Stimulated activated CD8-positive, alpha-beta memory T cell treated with anti-CD3 and anti-CD28 coated beads, Interleukin-12 subunit alpha, Interleukin-12 subunit beta, amount 100 ng/mL, for 24 hours (primary cell): ENCODE results near the gene ARHGEF4.
"Not testable (repeated sequence)": the region's sequence is repeated elsewhere in the genome, so short reads cannot be mapped to it uniquely, and the experiment has no call there.

Source experiments
- DNase-seq: peaks from one replicate; pipeline ENCODE4 v3.0.0-alpha.2; 2020; ENCODE audit errors: extremely low read depth

ARHGEF4 gene

GRCh38 chr2:130883496-130883895, 46.8 kb downstream of the ARHGEF4 start:
- no peak for DNase-seq

GRCh38 chr2:130884013-130884412, 47.3 kb downstream of the ARHGEF4 start:
- DNase-seq = no peak

- DNase-seq = no peak
These were observed 47.8 kb downstream of the ARHGEF4 start for GRCh38 chr2:130884503-130884902.

DNA sequence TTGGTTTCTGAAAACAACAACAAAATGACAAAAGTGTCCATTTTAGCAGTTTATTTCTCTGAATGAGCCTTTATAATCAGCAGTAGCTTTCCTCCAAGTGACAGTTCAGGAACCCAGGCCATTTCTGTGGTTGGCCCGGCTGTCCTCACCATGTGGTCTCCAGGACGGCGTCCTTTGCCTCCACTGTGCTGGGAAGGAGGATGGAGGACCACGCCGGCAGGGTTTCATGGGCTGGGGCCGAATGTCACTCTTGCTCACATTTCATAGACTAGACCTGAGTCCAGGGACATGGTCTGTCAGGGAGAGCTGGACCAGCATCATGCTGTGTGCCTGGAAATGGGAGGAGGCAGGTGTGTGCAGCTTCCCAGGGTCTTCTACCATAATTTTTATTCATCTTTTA, 50.9 kb downstream of the ARHGEF4 start:
- no peak for DNase-seq

GRCh38 chr2:130890941-130891669, 54.4 kb downstream of the ARHGEF4 start:
- DNase-seq = no peak

- no peak for DNase-seq
These were observed 55.3 kb downstream of the ARHGEF4 start for GRCh38 chr2:130891966-130892365.

GRCh38 chr2:130892793-130893785, 56.4 kb downstream of the ARHGEF4 start:
- no peak for DNase-seq

DNA sequence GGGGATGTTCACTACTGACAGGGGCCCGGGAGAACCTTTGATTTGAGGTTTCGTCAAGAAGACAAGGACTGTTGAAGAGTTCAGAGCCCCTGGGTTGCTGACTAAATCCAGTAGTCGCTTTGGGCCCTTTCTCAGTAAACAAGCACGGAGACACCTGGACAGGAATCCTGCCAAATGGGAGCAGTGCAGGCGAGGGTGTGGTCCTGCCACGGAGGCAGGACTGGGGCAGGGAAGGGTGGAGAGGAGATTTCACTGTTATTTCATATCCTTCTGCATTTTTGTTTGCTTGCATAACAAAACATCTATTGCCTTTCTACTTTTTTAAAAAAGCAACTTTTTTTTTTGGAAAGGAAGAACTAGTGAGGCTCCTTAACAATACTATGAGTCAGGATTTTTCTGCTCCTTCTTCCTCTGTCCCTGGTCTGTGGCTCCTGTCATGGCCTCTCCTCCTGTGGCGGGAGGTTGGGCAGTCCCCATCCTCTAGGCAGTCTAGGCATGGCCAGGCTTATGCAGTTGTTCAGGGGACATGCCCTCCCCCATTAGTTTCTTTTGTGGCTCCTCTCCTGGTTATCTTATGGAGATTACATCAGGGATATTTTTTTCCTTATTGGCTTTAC, 57.7 kb downstream of the ARHGEF4 start:
- DNase-seq = no peak

DNA sequence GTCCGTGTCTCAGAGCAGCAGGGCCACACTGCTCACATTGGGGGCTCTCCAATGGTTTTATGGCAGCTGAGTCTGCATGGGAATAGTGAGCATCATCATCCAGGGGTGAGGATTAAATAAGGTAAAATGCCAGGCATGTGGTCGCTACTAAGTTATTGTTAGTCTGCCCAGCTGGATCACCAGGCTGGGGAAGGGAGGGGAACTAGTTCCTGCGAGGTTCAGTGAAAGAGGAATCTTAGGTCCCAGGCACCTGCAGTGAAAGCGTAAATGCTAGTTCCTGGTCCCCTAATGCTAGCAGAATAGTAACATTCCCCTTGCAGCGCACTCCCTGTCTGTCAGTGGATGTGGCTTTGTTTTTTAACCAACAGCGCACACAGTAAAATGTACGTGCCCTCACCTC, 60.1 kb downstream of the ARHGEF4 start:
- no peak for DNase-seq

- no peak for DNase-seq
These were observed 61.8 kb downstream of the ARHGEF4 start for GRCh38 chr2:130898553-130898952.

DNA sequence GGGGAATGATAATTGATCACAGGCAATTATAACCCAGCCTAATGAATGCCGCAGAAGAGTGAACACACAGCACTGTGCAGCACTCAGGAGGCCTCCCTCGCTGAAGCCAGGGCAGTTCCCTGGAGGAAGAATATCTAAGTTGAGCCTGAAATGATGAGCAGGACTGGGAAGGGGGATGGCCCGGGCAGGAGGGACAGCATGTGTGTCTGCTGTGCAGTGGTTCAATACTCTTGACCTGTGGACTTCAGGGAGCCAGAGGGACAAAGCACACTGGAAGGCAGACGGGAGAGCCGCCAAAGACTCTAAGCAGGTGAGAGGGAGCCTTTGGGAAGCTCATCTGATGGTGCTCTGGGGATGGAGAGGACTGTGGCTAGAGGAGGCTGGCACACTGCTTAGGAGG, 62.6 kb downstream of the ARHGEF4 start:
- DNase-seq = no peak

DNA sequence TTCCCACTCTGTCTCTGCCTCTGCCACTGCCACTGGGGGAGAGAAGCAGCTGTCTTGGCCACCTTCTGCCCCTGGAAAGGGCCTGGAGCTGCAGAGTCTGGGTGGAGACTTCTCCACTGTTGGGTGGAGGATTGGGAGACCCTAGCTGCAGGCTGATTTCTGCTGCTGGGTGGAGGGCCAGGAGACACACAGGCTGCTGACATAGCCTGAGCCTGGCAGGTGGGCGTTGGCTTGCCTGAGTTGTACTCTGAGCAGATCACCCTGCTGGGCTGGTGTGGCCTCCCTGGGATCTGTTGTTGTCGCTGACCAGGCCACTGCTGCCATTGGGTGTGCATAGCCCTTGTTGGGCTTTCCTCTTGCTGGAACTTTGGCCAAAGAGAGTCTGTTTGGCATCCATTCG, 64.3 kb downstream of the ARHGEF4 start:
- no peak for DNase-seq

DNA sequence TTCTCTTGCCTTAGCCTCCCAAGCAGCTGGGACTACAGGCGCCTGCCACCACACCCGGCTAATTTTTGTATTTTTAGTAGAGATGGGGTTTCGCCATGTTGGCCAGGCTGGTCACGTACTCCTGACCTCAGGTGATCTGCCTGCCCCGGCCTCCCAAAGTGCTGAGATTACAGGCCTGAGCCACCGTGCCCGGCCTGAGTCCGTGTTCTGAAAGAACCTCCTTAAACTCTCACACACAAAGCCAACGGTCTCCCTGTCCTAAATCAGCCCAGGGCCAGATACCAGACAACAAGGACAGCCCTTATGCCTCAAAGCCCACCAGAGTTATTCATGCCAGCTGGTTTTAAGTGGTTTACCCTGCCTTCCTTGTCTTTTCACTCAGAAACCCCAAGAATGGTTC, 64.9 kb downstream of the ARHGEF4 start:
- not testable (repeated sequence) for DNase-seq

- no peak for DNase-seq
These were observed 72.1 kb downstream of the ARHGEF4 start for GRCh38 chr2:130908832-130909231.

DNA sequence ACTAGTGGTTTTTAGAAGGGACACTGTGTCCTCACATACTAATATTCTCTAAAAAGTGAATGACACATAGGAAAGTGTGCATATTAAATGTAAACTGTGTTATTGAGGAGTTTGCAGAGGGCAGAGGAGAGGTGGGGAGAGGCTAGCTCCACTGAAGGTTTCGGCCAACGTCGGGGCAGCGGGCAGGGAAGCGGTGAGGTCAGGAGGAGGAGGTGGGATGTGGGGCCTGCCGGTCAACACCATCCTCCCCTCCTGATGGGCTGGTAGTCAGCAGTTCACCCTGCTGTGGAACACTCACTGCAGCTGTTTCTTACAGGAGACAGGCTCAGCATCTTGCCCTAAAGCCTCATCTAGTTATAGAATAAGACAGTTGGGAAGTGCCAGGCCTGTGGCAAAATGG, 74.2 kb downstream of the ARHGEF4 start:
- no peak for DNase-seq

GRCh38 chr2:130911482-130911881, 74.8 kb downstream of the ARHGEF4 start:
- DNase-seq = no peak

DNA sequence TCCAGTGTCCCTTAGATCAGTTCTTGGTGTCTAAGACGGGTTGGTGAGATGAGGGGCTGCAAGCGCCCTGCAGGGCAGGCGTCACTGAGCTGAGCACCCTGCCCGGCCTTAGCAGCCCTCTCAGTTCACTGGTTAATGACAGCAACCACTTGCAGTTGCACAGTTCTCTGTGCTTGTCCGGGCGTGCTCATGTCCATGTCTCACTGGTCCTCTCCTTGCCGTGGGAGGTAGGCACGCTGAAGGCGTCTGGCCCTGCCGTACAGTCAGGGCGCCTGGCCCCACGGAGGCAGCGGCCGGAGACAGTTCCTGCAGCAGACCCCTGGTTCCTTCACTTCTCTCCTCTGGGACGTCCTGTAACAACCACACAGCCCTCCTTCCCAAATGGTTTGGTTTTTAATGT, 75.3 kb downstream of the ARHGEF4 start:
- DNase-seq = no peak

GRCh38 chr2:130912471-130912870, 75.8 kb downstream of the ARHGEF4 start:
- no peak for DNase-seq

GRCh38 chr2:130913891-130914290, 77.2 kb downstream of the ARHGEF4 start:
- no peak for DNase-seq

DNA sequence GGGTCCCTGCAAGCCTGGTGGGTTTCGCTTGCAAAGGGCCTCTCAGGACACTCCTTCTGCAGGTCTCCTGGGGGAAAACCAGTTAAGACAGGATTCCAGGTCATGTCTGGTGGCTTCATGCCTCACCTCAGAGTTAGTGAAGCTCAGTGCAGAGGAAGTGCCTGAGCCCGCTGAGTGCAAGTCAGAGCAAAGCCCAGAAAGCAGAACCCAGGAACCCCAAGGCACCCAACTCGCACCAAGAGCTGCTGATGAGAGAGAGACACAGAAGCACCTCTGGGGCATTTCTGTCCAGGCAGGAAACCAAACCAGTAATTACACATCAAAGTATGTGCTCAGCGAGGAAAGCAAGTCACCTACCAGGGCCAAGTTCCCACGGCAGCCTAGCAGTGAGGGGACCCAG, 78.4 kb downstream of the ARHGEF4 start:
- DNase-seq = no peak

GRCh38 chr2:130915595-130916437, 79.1 kb downstream of the ARHGEF4 start:
- no peak for DNase-seq

DNA sequence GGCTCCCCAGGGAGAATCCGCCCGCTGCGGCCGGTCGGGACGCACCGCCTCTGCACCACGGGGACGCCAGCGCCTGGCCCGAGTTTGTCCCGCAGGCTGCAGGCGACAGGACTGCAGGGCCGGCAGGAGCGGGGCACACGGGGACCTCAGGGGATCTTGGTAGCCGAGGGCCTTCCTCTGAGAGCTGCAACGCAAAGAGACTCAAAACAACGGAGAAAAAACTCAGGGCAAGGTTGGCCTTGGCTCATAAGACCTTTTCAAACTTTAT, 79.7 kb downstream of the ARHGEF4 start:
- no peak for DNase-seq
